Activated CD4-positive, CD25-positive, alpha-beta regulatory T cell treated with anti-CD3 and anti-CD28 coated beads, Interleukin-2, amount 50 U/mL, for 72 hours (primary cell): ENCODE results near the gene CYP27B1.

ENCODE experiments used
- DNase-seq: peaks from one replicate; pipeline ENCODE4 v3.0.0; 2021

Gene CYP27B1

GRCh38 chr12:57750561-57751431 is 16.1 kb downstream of the CYP27B1 start:
- DNase-seq = no peak

GRCh38 chr12:57749061-57749460 is 17.8 kb downstream of the CYP27B1 start:
- DNase-seq = no peak

GRCh38 chr12:57746025-57746424 is 20.9 kb downstream of the CYP27B1 start:
- no peak for DNase-seq

GRCh38 chr12:57745485-57745881 is 21.4 kb downstream of the CYP27B1 start:
- DNase-seq = no peak

GRCh38 chr12:57744777-57745484 is 21.9 kb downstream of the CYP27B1 start, which contains the start of gene TSPAN31:
Gene TSPAN31 (plus strand): TSS chr12:57745039. CDS start chr12:57745155, 116 bp downstream.
- peak; percentile 85 for DNase-seq

- peak; percentile 66 for DNase-seq
Measured at GRCh38 chr12:57744194-57744776, 22.6 kb downstream of the CYP27B1 start.

- DNase-seq = no peak
Measured at GRCh38 chr12:57743769-57744168, 23.1 kb downstream of the CYP27B1 start.

GRCh38 chr12:57741844-57742738 is 24.8 kb downstream of the CYP27B1 start:
- DNase-seq = peak; percentile 67

GRCh38 chr12:57741413-57741789 is 25.5 kb downstream of the CYP27B1 start:
- DNase-seq = no peak

GRCh38 chr12:57740656-57741412 is 26.0 kb downstream of the CYP27B1 start:
- peak; percentile 66 for DNase-seq

GRCh38 chr12:57739914-57740538 is 26.9 kb downstream of the CYP27B1 start:
- DNase-seq = no peak

GRCh38 chr12:57739387-57739786 is 27.5 kb downstream of the CYP27B1 start:
- DNase-seq = no peak

- DNase-seq = no peak
Measured at GRCh38 chr12:57738661-57739237, 28.1 kb downstream of the CYP27B1 start, which contains the start of gene AGAP2. Gene AGAP2 (minus strand): TSS chr12:57738742. CDS start chr12:57738246, 496 bp downstream.

- no peak for DNase-seq
Measured at GRCh38 chr12:57737467-57738460, 29.1 kb downstream of the CYP27B1 start.

- no peak for DNase-seq
Measured at GRCh38 chr12:57736741-57737466, 30.0 kb downstream of the CYP27B1 start.

GRCh38 chr12:57735952-57736740 is 30.7 kb downstream of the CYP27B1 start:
- no peak for DNase-seq

GRCh38 chr12:57735198-57735855 is 31.6 kb downstream of the CYP27B1 start:
- no peak for DNase-seq
